Thyroid gland (tissue), 4 donors: ENCODE data around the gene NFIB. TPM values are rescaled to one million over a fixed set of nuclear protein-coding genes. Genes with fewer than 3 reads are reported as not detected.

Experiments
- DNase-seq, 2 donors: peaks; one replicate each; pipeline ENCODE4 v3.0.0-alpha.2; 2019
- H3K27ac ChIP-seq, 3 donors: fragments of 200-600 bp; sonication (generic); 1 replicate in 2 of 3; 2 replicates in 1 of 3; pipeline ENCODE4 v1.5.1; 2016 to 2019; ENCODE audit warnings: mild to moderate bottlenecking in 1 of 3, moderate library complexity in 1 of 3
- H3K27me3 ChIP-seq: fragments of 200-600 bp; sonication (generic); one replicate; pipeline ENCODE4 v1.5.1; 2019
- H3K36me3 ChIP-seq, 2 donors: fragments of 200-600 bp; sonication (generic); one replicate each; pipeline ENCODE4 v1.5.1; 2016 to 2019
- H3K4me1 ChIP-seq, 2 donors: fragments of 200-600 bp; sonication (generic); one replicate each; pipeline ENCODE4 v1.5.1; 2017 to 2019
- H3K4me3 ChIP-seq, 3 donors: fragments of 200-600 bp; sonication (generic); replicated peaks in 1 of 3; 1 replicate in 2 of 3; 2 replicates in 1 of 3; pipeline ENCODE4 v1.5.1; 2016; ENCODE audit warnings: mild to moderate bottlenecking in 1 of 3
- H3K9me3 ChIP-seq: fragments of 200-600 bp; sonication (generic); one replicate; pipeline ENCODE4 v1.5.1; 2017
- POLR2A ChIP-seq, 2 donors: fragments of 450-650 bp; IDR thresholded peaks; one replicate each; pipeline ENCODE4 v1.6.1; 2017; ENCODE audit warnings: antibody characterized with exemption in 2 of 2, mild to moderate bottlenecking in 2 of 2, moderate library complexity in 1 of 2
- WGBS, 2 donors: methylation state at CpG; one replicate each; pipeline ENCODE4 v1.1.5; 2017; 5-methylcytosine and 5-hydroxymethylcytosine counted together
- intact Hi-C: fragments of 100-400 bp; cut with DNase I; formaldehyde crosslinking; loops from one replicate; pipeline ENCODE4 v1.15.1; 2023
- total RNA-seq, 4 donors: library from RNA; depleted of rRNA; stranded (reverse); fragments of >200 nt; gene quantifications; one replicate each; pipeline ENCODE4 v1.2.3, GENCODE V29; 2016
- TF ChIP-seq, protein P1 (sequence below), 6 experiments: fragments of 200-600 bp in 3 of 6; fragments of 450-650 bp in 3 of 6; sonication (generic) in 3 of 6; IDR thresholded peaks; one replicate each; pipeline ENCODE4 v1.5.1; 2016 to 2019; ENCODE audit warnings: antibody characterized with exemption in 6 of 6, mild to moderate bottlenecking in 2 of 6, inconsistent platforms in 1 of 6, moderate library complexity in 1 of 6

NFIB gene
- total RNA-seq, 4 donors from 2014 or later = 57.9 to 144 (median 125) TPM

DNA sequence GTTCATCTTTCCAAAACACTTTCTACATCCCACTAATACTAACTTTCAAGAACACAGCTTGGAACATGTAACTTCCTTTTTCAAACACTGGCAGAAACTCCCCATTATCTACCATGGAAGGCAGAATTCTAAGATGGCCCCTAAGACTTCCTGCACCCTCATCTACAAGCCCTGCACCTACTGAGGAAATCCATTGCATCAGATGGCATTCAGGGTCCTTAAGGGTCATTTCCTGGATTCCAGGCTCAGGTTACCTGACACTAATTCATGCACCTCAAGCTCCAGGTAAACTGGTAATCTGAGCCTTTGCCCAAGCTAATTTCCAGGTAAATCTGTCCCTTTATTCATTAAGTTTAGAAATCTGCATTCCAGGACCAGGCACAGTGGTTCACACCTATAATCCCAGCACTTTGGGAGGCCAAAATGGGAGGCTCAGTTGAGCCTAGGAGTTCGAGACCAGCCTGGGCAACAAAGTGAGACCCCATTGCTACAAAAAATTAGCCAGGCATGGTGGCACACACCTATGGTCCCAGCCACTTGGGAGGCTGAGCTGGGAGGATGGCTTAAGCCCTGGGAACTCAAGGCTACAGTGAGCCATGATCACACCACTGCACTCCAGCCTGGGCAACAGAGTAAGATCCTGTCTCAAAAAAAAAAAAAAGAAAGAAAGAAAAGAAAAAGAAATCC is 91.6 kb downstream of the NFIB start:
- Histone ChIP-seq H3K4me1 (peaks cover 39% of the 10 kb centered on the region in 2 donors), H3K9me3 (no peaks in the 10 kb centered on the region), H3K36me3 (no peaks in the 10 kb centered on the region), H3K4me3 (no peak overlapping the region), H3K27ac (peak overlapping the region in 1 of 3 donors; percentile 54), H3K27me3 (no peaks in the 10 kb centered on the region)
- no peak for DNase-seq
- 100% methylated on average over 1 of the region's 1 CpG for WGBS, 2 donors
- intact Hi-C loops = no loop called here
- TF ChIP-seq POLR2A (IDR thresholded peaks at IDR 0.05) = no peak
- TF ChIP-seq, protein P1, sequence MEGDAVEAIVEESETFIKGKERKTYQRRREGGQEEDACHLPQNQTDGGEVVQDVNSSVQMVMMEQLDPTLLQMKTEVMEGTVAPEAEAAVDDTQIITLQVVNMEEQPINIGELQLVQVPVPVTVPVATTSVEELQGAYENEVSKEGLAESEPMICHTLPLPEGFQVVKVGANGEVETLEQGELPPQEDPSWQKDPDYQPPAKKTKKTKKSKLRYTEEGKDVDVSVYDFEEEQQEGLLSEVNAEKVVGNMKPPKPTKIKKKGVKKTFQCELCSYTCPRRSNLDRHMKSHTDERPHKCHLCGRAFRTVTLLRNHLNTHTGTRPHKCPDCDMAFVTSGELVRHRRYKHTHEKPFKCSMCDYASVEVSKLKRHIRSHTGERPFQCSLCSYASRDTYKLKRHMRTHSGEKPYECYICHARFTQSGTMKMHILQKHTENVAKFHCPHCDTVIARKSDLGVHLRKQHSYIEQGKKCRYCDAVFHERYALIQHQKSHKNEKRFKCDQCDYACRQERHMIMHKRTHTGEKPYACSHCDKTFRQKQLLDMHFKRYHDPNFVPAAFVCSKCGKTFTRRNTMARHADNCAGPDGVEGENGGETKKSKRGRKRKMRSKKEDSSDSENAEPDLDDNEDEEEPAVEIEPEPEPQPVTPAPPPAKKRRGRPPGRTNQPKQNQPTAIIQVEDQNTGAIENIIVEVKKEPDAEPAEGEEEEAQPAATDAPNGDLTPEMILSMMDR (IDR thresholded peaks at IDR 0.05) = no peak

DNA sequence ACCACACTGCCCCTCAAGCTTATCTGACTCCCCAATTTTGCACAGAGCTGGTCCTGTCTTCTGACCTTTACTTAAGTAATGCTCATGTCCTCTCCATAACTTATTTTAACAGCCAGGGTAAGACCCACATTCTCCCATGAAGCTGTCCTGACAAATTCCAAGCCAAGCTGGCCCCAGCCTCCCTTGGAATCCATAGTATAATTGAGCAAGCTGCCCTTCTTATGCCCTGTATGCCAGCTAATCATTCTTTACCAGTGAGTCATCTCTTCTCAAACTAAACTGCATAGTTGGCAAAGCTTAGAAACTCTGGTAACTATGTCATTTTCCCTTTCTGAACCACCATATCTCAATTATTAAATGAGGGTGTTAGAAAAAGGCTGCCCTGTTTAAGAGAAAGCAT is 92.4 kb downstream of the NFIB start:
- peak overlapping the region in 2 of 3 donors; percentile 48 to 54 for H3K27ac ChIP-seq
- TF ChIP-seq, protein P1 (IDR thresholded peaks at IDR 0.05) = no peak
- peaks cover 39 to 42% of the 10 kb centered on the region in 2 donors for H3K4me1 ChIP-seq
- H3K36me3 ChIP-seq = no peaks in the 10 kb centered on the region
- H3K4me3 ChIP-seq = no peak overlapping the region
- DNase-seq = peak in 1 of 2 donors; percentile 30
- no peaks in the 10 kb centered on the region for H3K9me3 ChIP-seq
- intact Hi-C loops = no loop called here
- H3K27me3 ChIP-seq = no peaks in the 10 kb centered on the region

GRCh38 chr9:14221119-14221518 is 92.8 kb downstream of the NFIB start:
- DNase-seq = no peak
- Histone ChIP-seq H3K27me3 (no peaks in the 10 kb centered on the region), H3K9me3 (no peaks in the 10 kb centered on the region), H3K4me1 (peaks cover 39 to 42% of the 10 kb centered on the region in 2 donors), H3K27ac (peak overlapping the region in 2 of 3 donors; percentile 48 to 54), H3K4me3 (no peak overlapping the region), H3K36me3 (no peaks in the 10 kb centered on the region)
- intact Hi-C loops = no loop called here
- 95 to 96% methylated on average over 4 of the region's 4 CpGs for WGBS, 2 donors
- TF ChIP-seq, protein P1 (IDR thresholded peaks at IDR 0.05) = no peak
- TF ChIP-seq POLR2A (IDR thresholded peaks at IDR 0.05) = no peak

DNA sequence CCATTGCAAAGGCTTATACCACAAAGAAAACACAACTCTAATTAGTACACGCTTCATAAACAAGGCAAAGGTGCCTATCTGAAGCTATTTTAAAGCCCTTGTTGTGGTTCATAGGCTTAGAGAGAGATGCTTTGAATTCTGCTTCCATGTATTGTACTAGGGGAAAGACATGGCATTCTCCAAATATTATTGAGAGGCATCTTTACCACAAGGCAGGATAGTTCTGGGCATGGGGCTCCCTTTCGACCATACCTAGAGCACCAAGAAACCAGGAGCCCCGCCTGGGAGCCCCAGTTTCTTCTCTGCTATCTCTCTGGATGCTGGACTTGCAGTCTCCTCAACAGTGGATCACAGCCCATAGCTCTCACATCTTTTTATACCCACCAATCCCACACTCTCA is 93.7 kb downstream of the NFIB start:
- H3K36me3 ChIP-seq = no peaks in the 10 kb centered on the region
- intact Hi-C loops = no loop called here
- WGBS, 2 donors = 82 to 94% methylated on average over 3 of the region's 3 CpGs
- no peak overlapping the region for H3K4me3 ChIP-seq
- TF ChIP-seq POLR2A (IDR thresholded peaks at IDR 0.05) = no peak
- TF ChIP-seq, protein P1 (IDR thresholded peaks at IDR 0.05) = no peak
- peaks cover 42 to 43% of the 10 kb centered on the region in 2 donors for H3K4me1 ChIP-seq
- H3K27me3 ChIP-seq = no peaks in the 10 kb centered on the region
- peak overlapping the region in 1 of 3 donors; percentile 2 for H3K27ac ChIP-seq
- no peaks in the 10 kb centered on the region for H3K9me3 ChIP-seq
- no peak for DNase-seq

GRCh38 chr9:14219850-14220249 is 94.1 kb downstream of the NFIB start:
- H3K9me3 ChIP-seq = no peaks in the 10 kb centered on the region
- H3K27ac ChIP-seq = peak overlapping the region in 1 of 3 donors; percentile 2
- no peaks in the 10 kb centered on the region for H3K27me3 ChIP-seq
- no peaks in the 10 kb centered on the region for H3K36me3 ChIP-seq
- H3K4me3 ChIP-seq = no peak overlapping the region
- intact Hi-C loops = no loop called here
- H3K4me1 ChIP-seq = peaks cover 42 to 43% of the 10 kb centered on the region in 2 donors
- 39 to 50% methylated on average over 4 of the region's 4 CpGs for WGBS, 2 donors
- DNase-seq = peak; percentile 19 to 54
- TF ChIP-seq, protein P1 (IDR thresholded peaks at IDR 0.05) = no peak
- TF ChIP-seq POLR2A (IDR thresholded peaks at IDR 0.05) = no peak
